ENCODE measurements around the gene MAPKBP1. TPM values are rescaled to one million over a fixed set of nuclear protein-coding genes. Genes with fewer than 3 reads are reported as not detected.

MAPKBP1 gene
- total RNA-seq, 4 donors from 2014 or later, result 35.3 to 64.4 (median 47.7) TPM

- DNase-seq (ENCODE audit: low spot score in 2 of 2), result no peak
- 42 to 51% methylated on average over 11 of the region's 11 CpGs for WGBS, 2 donors
- H3K4me3 ChIP-seq (ENCODE audit: low read depth, poor library complexity, severe bottlenecking), result no peak overlapping the region
- intact Hi-C loops (cut with DNase I; ENCODE audit: low total_unique reads), result no loop called here
- no peak for TF ChIP-seq POLR2A (IDR thresholded peaks at IDR 0.05)
- TF ChIP-seq, protein P1, sequence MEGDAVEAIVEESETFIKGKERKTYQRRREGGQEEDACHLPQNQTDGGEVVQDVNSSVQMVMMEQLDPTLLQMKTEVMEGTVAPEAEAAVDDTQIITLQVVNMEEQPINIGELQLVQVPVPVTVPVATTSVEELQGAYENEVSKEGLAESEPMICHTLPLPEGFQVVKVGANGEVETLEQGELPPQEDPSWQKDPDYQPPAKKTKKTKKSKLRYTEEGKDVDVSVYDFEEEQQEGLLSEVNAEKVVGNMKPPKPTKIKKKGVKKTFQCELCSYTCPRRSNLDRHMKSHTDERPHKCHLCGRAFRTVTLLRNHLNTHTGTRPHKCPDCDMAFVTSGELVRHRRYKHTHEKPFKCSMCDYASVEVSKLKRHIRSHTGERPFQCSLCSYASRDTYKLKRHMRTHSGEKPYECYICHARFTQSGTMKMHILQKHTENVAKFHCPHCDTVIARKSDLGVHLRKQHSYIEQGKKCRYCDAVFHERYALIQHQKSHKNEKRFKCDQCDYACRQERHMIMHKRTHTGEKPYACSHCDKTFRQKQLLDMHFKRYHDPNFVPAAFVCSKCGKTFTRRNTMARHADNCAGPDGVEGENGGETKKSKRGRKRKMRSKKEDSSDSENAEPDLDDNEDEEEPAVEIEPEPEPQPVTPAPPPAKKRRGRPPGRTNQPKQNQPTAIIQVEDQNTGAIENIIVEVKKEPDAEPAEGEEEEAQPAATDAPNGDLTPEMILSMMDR (IDR thresholded peaks at IDR 0.05), result no peak
These were observed 76.9 kb downstream of the MAPKBP1 start for GRCh38 chr15:41851167-41851523.

DNA sequence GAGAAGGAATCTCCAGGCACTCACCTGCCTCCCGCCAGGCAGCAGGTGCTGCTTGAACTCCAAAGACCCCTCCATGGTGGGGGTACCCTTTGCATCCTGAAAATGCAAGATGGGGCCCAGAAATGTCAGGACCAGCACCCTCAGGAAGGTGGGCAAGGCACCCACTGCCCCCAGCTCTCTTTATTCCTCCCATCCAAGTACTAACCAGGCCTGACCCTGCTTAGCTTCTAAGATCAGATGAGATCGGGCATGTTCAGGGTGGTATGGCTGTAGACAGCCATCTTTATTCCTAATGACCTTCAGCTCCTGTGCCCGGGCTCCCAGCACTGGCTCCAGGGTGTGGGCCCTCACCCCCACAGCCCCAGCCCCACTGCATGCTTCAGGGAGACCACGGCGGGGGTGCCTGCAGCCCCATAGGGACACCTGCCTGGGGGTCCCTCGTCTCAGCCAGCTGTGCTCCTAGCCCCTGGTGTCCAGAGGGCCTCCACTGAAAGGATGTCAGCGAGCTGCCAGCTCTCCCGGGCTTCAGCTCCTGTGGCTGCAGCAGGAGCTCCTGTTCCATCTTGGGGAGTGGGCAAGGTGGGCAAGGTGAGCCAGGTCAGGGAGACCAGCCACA lies 77.6 kb downstream of the MAPKBP1 start:
- 82 to 84% methylated on average over 4 to 8 of the region's 8 CpGs for WGBS, 2 donors
- no peak for TF ChIP-seq POLR2A (IDR thresholded peaks at IDR 0.05)
- TF ChIP-seq, protein P1 (IDR thresholded peaks at IDR 0.05), result no peak
- no peak for DNase-seq (ENCODE audit: low spot score in 2 of 2)
- intact Hi-C loops (cut with DNase I; ENCODE audit: low total_unique reads), result no loop called here
- H3K4me3 ChIP-seq (ENCODE audit: low read depth, poor library complexity, severe bottlenecking), result no peak overlapping the region

- intact Hi-C loops (cut with DNase I; ENCODE audit: low total_unique reads), result no loop called here
- no peak for DNase-seq (ENCODE audit: low spot score in 2 of 2)
- 68 to 82% methylated on average over 10 to 11 of the region's 17 CpGs for WGBS, 2 donors
- H3K4me3 ChIP-seq (ENCODE audit: low read depth, poor library complexity, severe bottlenecking), result no peak overlapping the region
- no peak for TF ChIP-seq POLR2A (IDR thresholded peaks at IDR 0.05)
- TF ChIP-seq, protein P1 (IDR thresholded peaks at IDR 0.05), result no peak
These were observed 78.7 kb downstream of the MAPKBP1 start for GRCh38 chr15:41852736-41853590.

GRCh38 chr15:41853831-41854230 lies 79.5 kb downstream of the MAPKBP1 start:
- TF ChIP-seq POLR2A (IDR thresholded peaks at IDR 0.05), result no peak
- TF ChIP-seq, protein P1 (IDR thresholded peaks at IDR 0.05), result no peak
- H3K4me3 ChIP-seq (ENCODE audit: low read depth, poor library complexity, severe bottlenecking), result no peak overlapping the region
- no peak for DNase-seq (ENCODE audit: low spot score in 2 of 2)
- intact Hi-C loops (cut with DNase I; ENCODE audit: low total_unique reads), result no loop called here
- WGBS, 2 donors, result 75 to 85% methylated on average over 9 to 10 of the region's 10 CpGs

DNA sequence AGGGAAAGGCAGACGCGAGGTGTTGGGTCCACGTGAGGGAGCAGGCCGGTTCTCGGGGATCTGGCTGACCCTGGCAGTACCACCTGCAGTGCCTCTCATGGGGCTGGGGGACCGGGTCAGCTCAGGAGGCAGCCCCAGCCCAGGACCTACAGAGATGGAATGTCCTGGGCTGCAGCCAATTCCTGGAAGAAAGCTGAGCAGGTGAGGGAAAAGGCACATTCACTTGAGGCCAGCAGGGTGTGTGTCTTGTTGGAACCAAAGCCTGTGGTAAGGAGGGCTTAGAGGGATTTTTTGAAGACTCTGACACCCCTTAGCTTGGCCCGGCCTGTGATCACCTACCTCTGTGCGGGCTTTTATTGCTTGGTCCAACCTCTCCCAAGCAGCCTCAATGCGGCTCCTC lies 80.2 kb downstream of the MAPKBP1 start:
- 80 to 82% methylated on average over 9 of the region's 9 CpGs for WGBS, 2 donors
- TF ChIP-seq, protein P1 (IDR thresholded peaks at IDR 0.05), result no peak
- TF ChIP-seq POLR2A (IDR thresholded peaks at IDR 0.05), result no peak
- H3K4me3 ChIP-seq (ENCODE audit: low read depth, poor library complexity, severe bottlenecking), result no peak overlapping the region
- intact Hi-C loops (cut with DNase I; ENCODE audit: low total_unique reads), result no loop called here
- no peak for DNase-seq (ENCODE audit: low spot score in 2 of 2)
